ENCODE measurements around the gene PITRM1. TPM values are rescaled to one million over a fixed set of nuclear protein-coding genes. Genes with fewer than 3 reads are reported as not detected.

Gene PITRM1
- total RNA-seq, 6 donors from 2014 or later = 63.4 to 216 (median 77.5) TPM

DNA sequence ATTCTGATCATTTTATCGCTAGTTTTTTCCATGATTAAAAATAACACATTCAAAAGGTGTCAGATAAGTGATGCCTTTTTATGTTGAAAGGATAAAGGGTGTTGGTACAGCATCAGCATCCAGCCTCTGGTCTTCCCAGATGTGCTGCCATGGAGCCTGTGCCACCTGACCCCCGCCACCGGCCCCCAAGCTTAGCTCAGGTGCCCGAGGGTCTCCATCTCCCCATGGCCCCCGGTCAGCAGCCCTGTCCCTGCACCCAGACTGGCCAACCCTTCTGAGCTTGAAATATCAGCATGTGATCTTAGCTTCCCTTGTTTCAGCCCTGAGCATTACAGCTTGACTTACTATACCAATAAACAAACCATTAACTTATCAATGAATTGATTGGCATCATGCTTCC is 80.7 kb downstream of the PITRM1 start:
- DNase-seq = no peak
- no peaks in the 10 kb centered on the region for H3K27me3 ChIP-seq
- H3K4me3 ChIP-seq = no peak overlapping the region
- H3K27ac ChIP-seq = no peak overlapping the region
- WGBS, 2 donors = 90 to 91% methylated on average over 5 of the region's 5 CpGs
- no peaks in the 10 kb centered on the region for H3K36me3 ChIP-seq
- no peak for ATAC-seq (ENCODE audit: low FRiP score in 2 of 2)
- TF ChIP-seq POLR2AphosphoS5 (IDR thresholded peaks at IDR 0.05) = no peak
- TF ChIP-seq EP300 (IDR thresholded peaks at IDR 0.05) = no peak
- TF ChIP-seq POLR2A (IDR thresholded peaks at IDR 0.05) = no peak
- TF ChIP-seq, protein P1, sequence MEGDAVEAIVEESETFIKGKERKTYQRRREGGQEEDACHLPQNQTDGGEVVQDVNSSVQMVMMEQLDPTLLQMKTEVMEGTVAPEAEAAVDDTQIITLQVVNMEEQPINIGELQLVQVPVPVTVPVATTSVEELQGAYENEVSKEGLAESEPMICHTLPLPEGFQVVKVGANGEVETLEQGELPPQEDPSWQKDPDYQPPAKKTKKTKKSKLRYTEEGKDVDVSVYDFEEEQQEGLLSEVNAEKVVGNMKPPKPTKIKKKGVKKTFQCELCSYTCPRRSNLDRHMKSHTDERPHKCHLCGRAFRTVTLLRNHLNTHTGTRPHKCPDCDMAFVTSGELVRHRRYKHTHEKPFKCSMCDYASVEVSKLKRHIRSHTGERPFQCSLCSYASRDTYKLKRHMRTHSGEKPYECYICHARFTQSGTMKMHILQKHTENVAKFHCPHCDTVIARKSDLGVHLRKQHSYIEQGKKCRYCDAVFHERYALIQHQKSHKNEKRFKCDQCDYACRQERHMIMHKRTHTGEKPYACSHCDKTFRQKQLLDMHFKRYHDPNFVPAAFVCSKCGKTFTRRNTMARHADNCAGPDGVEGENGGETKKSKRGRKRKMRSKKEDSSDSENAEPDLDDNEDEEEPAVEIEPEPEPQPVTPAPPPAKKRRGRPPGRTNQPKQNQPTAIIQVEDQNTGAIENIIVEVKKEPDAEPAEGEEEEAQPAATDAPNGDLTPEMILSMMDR (IDR thresholded peaks at IDR 0.05) = no peak
- no peaks in the 10 kb centered on the region for H3K9me3 ChIP-seq
- H3K4me1 ChIP-seq = peaks cover 10 to 42% (median 16%) of the 10 kb centered on the region in 4 donors

- H3K36me3 ChIP-seq = no peaks in the 10 kb centered on the region
- peak in 1 of 4 donors; percentile 66 for TF ChIP-seq EP300 (IDR thresholded peaks at IDR 0.05)
- peak; percentile 41 to 45 for TF ChIP-seq POLR2AphosphoS5 (IDR thresholded peaks at IDR 0.05)
- TF ChIP-seq POLR2A (IDR thresholded peaks at IDR 0.05) = no peak
- peak in 1 of 2 donors; percentile 93 for DNase-seq
- H3K27me3 ChIP-seq = no peaks in the 10 kb centered on the region
- no peak overlapping the region for H3K4me3 ChIP-seq
- peak; percentile 15 to 86 for ATAC-seq (ENCODE audit: low FRiP score in 2 of 2)
- peak overlapping the region; percentile 34 to 56 (median 48) for H3K27ac ChIP-seq
- peaks cover 10 to 39% (median 15%) of the 10 kb centered on the region in 4 donors for H3K4me1 ChIP-seq
- no peaks in the 10 kb centered on the region for H3K9me3 ChIP-seq
- whole genome bisulfite sequencing, 2 donors = 46 to 49% methylated on average over 17 of the region's 17 CpGs
Measured at GRCh38 chr10:3090914-3091787, 81.4 kb downstream of the PITRM1 start.

- WGBS, 2 donors = 87 to 91% methylated on average over 12 of the region's 12 CpGs
- Histone ChIP-seq H3K4me3 (no peak overlapping the region), H3K4me1 (peaks cover 10 to 31% (median 12%) of the 10 kb centered on the region in 4 donors), H3K27ac (peak overlapping the region in 1 of 4 donors; percentile 51), H3K27me3 (no peaks in the 10 kb centered on the region), H3K9me3 (no peaks in the 10 kb centered on the region), H3K36me3 (no peaks in the 10 kb centered on the region)
- TF ChIP-seq EP300 (IDR thresholded peaks at IDR 0.05) (no peak), POLR2AphosphoS5 (IDR thresholded peaks at IDR 0.05) (no peak), POLR2A (IDR thresholded peaks at IDR 0.05) (no peak)
- TF ChIP-seq, protein P1 (IDR thresholded peaks at IDR 0.05) = no peak
- ATAC-seq (ENCODE audit: low FRiP score in 2 of 2) = no peak
- DNase-seq = no peak
Measured at GRCh38 chr10:3090388-3090787, 82.2 kb downstream of the PITRM1 start.

Other genes with a start within 250 kb of the PITRM1 start
- gene PFKP, start 105.2 kb downstream of the PITRM1 start, total RNA-seq = 10 to 100 TPM; 18.9 to 42.1 (median 30.8) TPM

All from upper lobe of left lung (tissue), 6 donors.